ENCODE measurements around the gene RHAG.
"Not testable (repeated sequence)": the region's sequence is repeated elsewhere in the genome, so short reads cannot be mapped to it uniquely, and the experiment has no call there.

RHAG gene

GRCh38 chr6:49636713-49637349 lies at the start of gene RHAG:
Gene RHAG, minus strand, starts transcription at chr6:49636839. Its CDS starts 27 bp downstream, at chr6:49636812.
- no peak for DNase-seq (ENCODE audit: low spot score)

GRCh38 chr6:49676671-49677281 lies 40.1 kb upstream of the RHAG start:
- no peak for DNase-seq (ENCODE audit: low spot score)

- DNase-seq (ENCODE audit: low spot score) = no peak
These were observed 39.2 kb upstream of the RHAG start for GRCh38 chr6:49675816-49676215.

- DNase-seq (ENCODE audit: low spot score) = no peak
These were observed 31.5 kb upstream of the RHAG start for GRCh38 chr6:49668083-49668511.

- no peak for DNase-seq (ENCODE audit: low spot score)
These were observed 30.5 kb upstream of the RHAG start for GRCh38 chr6:49666930-49667757.

GRCh38 chr6:49666480-49666879 lies 29.8 kb upstream of the RHAG start:
- DNase-seq (ENCODE audit: low spot score) = no peak

GRCh38 chr6:49664817-49665216 lies 28.2 kb upstream of the RHAG start:
- no peak for DNase-seq (ENCODE audit: low spot score)

GRCh38 chr6:49664054-49664453 lies 27.4 kb upstream of the RHAG start:
- DNase-seq (ENCODE audit: low spot score) = not testable (repeated sequence)

GRCh38 chr6:49662892-49663261 lies 26.2 kb upstream of the RHAG start:
- DNase-seq (ENCODE audit: low spot score) = no peak

GRCh38 chr6:49662231-49662891 lies 25.7 kb upstream of the RHAG start:
- DNase-seq (ENCODE audit: low spot score) = no peak

- no peak for DNase-seq (ENCODE audit: low spot score)
These were observed 17.3 kb upstream of the RHAG start for GRCh38 chr6:49653942-49654341.

GRCh38 chr6:49653438-49653837 lies 16.8 kb upstream of the RHAG start:
- DNase-seq (ENCODE audit: low spot score) = no peak

GRCh38 chr6:49651239-49651638 lies 14.6 kb upstream of the RHAG start:
- no peak for DNase-seq (ENCODE audit: low spot score)

GRCh38 chr6:49649988-49650387 lies 13.3 kb upstream of the RHAG start:
- no peak for DNase-seq (ENCODE audit: low spot score)

GRCh38 chr6:49648036-49648435 lies 11.4 kb upstream of the RHAG start:
- no peak for DNase-seq (ENCODE audit: low spot score)

GRCh38 chr6:49647476-49647875 lies 10.8 kb upstream of the RHAG start:
- no peak for DNase-seq (ENCODE audit: low spot score)

GRCh38 chr6:49646942-49647341 lies 10.3 kb upstream of the RHAG start:
- DNase-seq (ENCODE audit: low spot score) = no peak

- no peak for DNase-seq (ENCODE audit: low spot score)
These were observed 9.6 kb upstream of the RHAG start for GRCh38 chr6:49646130-49646824.

- DNase-seq (ENCODE audit: low spot score) = no peak
These were observed 8.5 kb upstream of the RHAG start for GRCh38 chr6:49645139-49645538.

GRCh38 chr6:49639177-49639817 lies 2.7 kb upstream of the RHAG start:
- DNase-seq (ENCODE audit: low spot score) = no peak

- no peak for DNase-seq (ENCODE audit: low spot score)
These were observed 702 bp upstream of the RHAG start for GRCh38 chr6:49637350-49637731.
